RWPE2 (cell line): Measurements from ENCODE around the gene PNPLA2.

ENCODE experiments used
- ATAC-seq: fragments of 200-7000 bp; cut with Tn5 transposase; 3 replicates; pipeline ENCODE4 v1.9.1; 2021; ENCODE audit warnings: low read depth
- DNase-seq: peaks from one replicate; pipeline ENCODE4 v3.0.0-alpha.2; 2020; ENCODE audit warnings: low spot score
- H3K27ac ChIP-seq: fragments of 450-650 bp; 2 replicates; pipeline ENCODE4 v1.5.1; 2017; ENCODE audit warnings: mild to moderate bottlenecking; ENCODE audit not compliant: poor library complexity, severe bottlenecking
- H3K27me3 ChIP-seq: fragments of 250-450 bp; sonication (Bioruptor Pico); 2 replicates; pipeline ENCODE4 v1.5.1; 2021; ENCODE audit warnings: mild to moderate bottlenecking, moderate library complexity; ENCODE audit not compliant: insufficient read depth, poor library complexity, severe bottlenecking
- H3K36me3 ChIP-seq: fragments of 250-450 bp; sonication (Bioruptor Pico); 2 replicates; pipeline ENCODE4 v1.5.1; 2020; ENCODE audit warnings: low read depth, mild to moderate bottlenecking, moderate library complexity
- H3K4me1 ChIP-seq: fragments of 250-450 bp; sonication (Bioruptor Pico); 2 replicates; pipeline ENCODE4 v1.5.1; 2021; ENCODE audit warnings: mild to moderate bottlenecking, moderate library complexity; ENCODE audit not compliant: insufficient read depth, poor library complexity, severe bottlenecking
- H3K4me3 ChIP-seq: fragments of 250-450 bp; sonication (Bioruptor Pico); 2 replicates; pipeline ENCODE4 v1.5.1; 2021; ENCODE audit warnings: mild to moderate bottlenecking, moderate library complexity; ENCODE audit not compliant: severe bottlenecking
- H3K9me3 ChIP-seq: fragments of 250-450 bp; sonication (Bioruptor Pico); 2 replicates; pipeline ENCODE4 v1.5.1; 2021; ENCODE audit warnings: mild to moderate bottlenecking, moderate library complexity; ENCODE audit not compliant: severe bottlenecking
- CTCF ChIP-seq: fragments of 450-650 bp; IDR thresholded peaks from one replicate; pipeline ENCODE4 v1.5.1; 2017; ENCODE audit warnings: mild to moderate bottlenecking, moderate library complexity; ENCODE audit not compliant: poor library complexity, severe bottlenecking

Gene PNPLA2

GRCh38 chr11:787084-787675 is 31.5 kb upstream of the PNPLA2 start:
- DNase-seq = no peak
- H3K4me3 ChIP-seq = no peak overlapping the region
- H3K27me3 ChIP-seq = peaks cover 9% of the 10 kb centered on the region
- no peak for TF ChIP-seq CTCF
- ATAC-seq = no peak
- no peak overlapping the region for H3K27ac ChIP-seq
- no peaks in the 10 kb centered on the region for H3K36me3 ChIP-seq
- peaks cover 6% of the 10 kb centered on the region for H3K4me1 ChIP-seq
- H3K9me3 ChIP-seq = no peaks in the 10 kb centered on the region

GRCh38 chr11:788009-788640 is 30.6 kb upstream of the PNPLA2 start:
- no peak overlapping the region for H3K27ac ChIP-seq
- H3K4me3 ChIP-seq = no peak overlapping the region
- ATAC-seq (no peak), DNase-seq (no peak)
- H3K36me3 ChIP-seq = no peaks in the 10 kb centered on the region
- no peaks in the 10 kb centered on the region for H3K9me3 ChIP-seq
- peaks cover 9% of the 10 kb centered on the region for H3K27me3 ChIP-seq
- H3K4me1 ChIP-seq = peaks cover 6% of the 10 kb centered on the region
- TF ChIP-seq CTCF = no peak

- H3K4me1 ChIP-seq = no peaks in the 10 kb centered on the region
- H3K36me3 ChIP-seq = peaks cover 7% of the 10 kb centered on the region; the same call in 1 of the 2 replicates
- ATAC-seq = no peak
- H3K27me3 ChIP-seq = peaks cover 9% of the 10 kb centered on the region
- no peak for DNase-seq
- no peaks in the 10 kb centered on the region for H3K9me3 ChIP-seq
- H3K4me3 ChIP-seq = no peak overlapping the region
- H3K27ac ChIP-seq = no peak overlapping the region
- no peak for TF ChIP-seq CTCF
These were observed 29.5 kb upstream of the PNPLA2 start for GRCh38 chr11:788953-789940.

- ATAC-seq (no peak), DNase-seq (no peak)
- H3K27ac ChIP-seq = no peak within 1 kb of the TSS
- H3K4me3 ChIP-seq = no peak within 1 kb of the TSS
- no peak for TF ChIP-seq CTCF
- no peaks in the 10 kb centered on the region for H3K4me1 ChIP-seq
- peaks cover 7% of the 10 kb centered on the region; the same call in 1 of the 2 replicates for H3K36me3 ChIP-seq
- H3K9me3 ChIP-seq = no peaks in the 10 kb centered on the region
- peaks cover 9% of the 10 kb centered on the region for H3K27me3 ChIP-seq
These were observed 28.8 kb upstream of the PNPLA2 start, which contains the start of gene CEND1 for GRCh38 chr11:789943-790342. CEND1 (minus strand) TSS chr11:790090; CDS start chr11:788576, 1,514 bp downstream.
